DOHH2 (cell line): ENCODE measurements around the gene GPR78.

Experiments used
- CTCF ChIP-seq: fragments of 200-600 bp; sonication (generic); IDR thresholded peaks from one replicate; pipeline ENCODE4 v1.5.1; 2014; ENCODE audit warnings: antibody characterized with exemption, mild to moderate bottlenecking, low read depth, low read length; ENCODE audit not compliant: poor library complexity, severe bottlenecking
- EZH2phosphoT487 ChIP-seq: fragments of 200-600 bp; sonication (generic); IDR thresholded peaks from 2 replicates; pipeline ENCODE4 v1.6.1; 2017; ENCODE audit warnings: borderline replicate concordance, mild to moderate bottlenecking, antibody characterized with exemption, low read length, moderate library complexity, mixed read lengths

DNA sequence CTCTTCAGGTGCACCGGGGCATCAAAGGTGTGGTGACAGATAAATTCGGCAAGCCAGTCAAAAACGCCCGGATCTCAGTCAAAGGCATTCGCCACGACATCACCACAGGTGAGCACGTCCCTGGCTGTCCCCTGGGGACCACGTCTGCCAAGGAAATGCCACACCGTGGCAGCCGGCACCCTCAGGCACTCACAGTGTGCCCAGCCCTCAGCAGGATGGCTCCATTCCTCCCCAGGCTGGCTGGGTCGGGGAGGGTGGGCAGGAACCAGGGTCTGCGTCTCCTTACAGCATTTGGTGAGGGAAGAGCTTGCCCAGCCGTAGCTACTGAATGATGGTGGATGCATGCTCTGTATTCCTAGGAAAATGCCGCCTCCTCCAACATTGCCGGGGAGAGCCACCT, 38.2 kb downstream of the GPR78 start:
- TF ChIP-seq CTCF (no peak), EZH2phosphoT487 (no peak)
